RPMI7951 (cell line): ENCODE measurements around the gene CNTROB. TPM values are rescaled to one million over a fixed set of nuclear protein-coding genes. Genes with fewer than 3 reads are reported as not detected.
"Not testable (repeated sequence)": the region's sequence is repeated elsewhere in the genome, so short reads cannot be mapped to it uniquely, and the experiment has no call there.

Experiments used
- DNase-seq: peaks from one replicate; pipeline ENCODE4 v3.0.0-alpha.2; 2012; ENCODE audit warnings: low read depth
- total RNA-seq: library from RNA; depleted of rRNA; stranded (reverse); fragments of >200 nt; shearing (Covaris generic); gene quantifications from 2 replicates; pipeline ENCODE4 v1.2.3, GENCODE V29; 2014

Gene CNTROB
- total RNA-seq, 1 experiment from 2014 or later: 19.6 TPM

GRCh38 chr17:7940743-7941142 lies 8.7 kb downstream of the CNTROB start:
- DNase-seq: no peak

GRCh38 chr17:7943291-7943690 lies 11.3 kb downstream of the CNTROB start:
- no peak for DNase-seq

- no peak for DNase-seq
These were observed 12.3 kb downstream of the CNTROB start for GRCh38 chr17:7944326-7944725.

- no peak for DNase-seq
These were observed 13.6 kb downstream of the CNTROB start for GRCh38 chr17:7945651-7946050.

GRCh38 chr17:7946441-7946840 lies 14.4 kb downstream of the CNTROB start:
- no peak for DNase-seq

- no peak for DNase-seq
These were observed 15.6 kb downstream of the CNTROB start for GRCh38 chr17:7947651-7948050.

GRCh38 chr17:7950578-7950977 lies 18.6 kb downstream of the CNTROB start:
- no peak for DNase-seq

- no peak for DNase-seq
These were observed 19.3 kb downstream of the CNTROB start for GRCh38 chr17:7951143-7951792.

GRCh38 chr17:7953266-7953665 lies 21.3 kb downstream of the CNTROB start:
- DNase-seq: not testable (repeated sequence)

- no peak for DNase-seq
These were observed 23.6 kb downstream of the CNTROB start for GRCh38 chr17:7955414-7956227.

- no peak for DNase-seq
These were observed 24.4 kb downstream of the CNTROB start for GRCh38 chr17:7956228-7956965.

- no peak for DNase-seq
These were observed 27.7 kb downstream of the CNTROB start for GRCh38 chr17:7959503-7960253.

- no peak for DNase-seq
These were observed 29.4 kb downstream of the CNTROB start for GRCh38 chr17:7961421-7961820.

- DNase-seq: no peak
These were observed 35.7 kb downstream of the CNTROB start for GRCh38 chr17:7967751-7968150.

GRCh38 chr17:7969433-7969832 lies 37.4 kb downstream of the CNTROB start:
- DNase-seq: no peak

- no peak for DNase-seq
These were observed 39.6 kb downstream of the CNTROB start for GRCh38 chr17:7971651-7972050.

- DNase-seq: no peak
These were observed 40.3 kb downstream of the CNTROB start for GRCh38 chr17:7972131-7972785.

GRCh38 chr17:7974638-7975131 lies 42.7 kb downstream of the CNTROB start:
- no peak for DNase-seq

GRCh38 chr17:7977039-7977438 lies 45.0 kb downstream of the CNTROB start:
- DNase-seq: no peak

- DNase-seq: no peak
These were observed 45.8 kb downstream of the CNTROB start for GRCh38 chr17:7977805-7978204.

GRCh38 chr17:7982173-7982572 lies 50.2 kb downstream of the CNTROB start:
- DNase-seq: peak; percentile 65
